H9 (cell line): ENCODE results near the gene PBX1. TPM values are rescaled to one million over a fixed set of nuclear protein-coding genes. Genes with fewer than 3 reads are reported as not detected.

Experiments used
- DNase-seq: peaks from one replicate; pipeline ENCODE4 v3.0.0-alpha.2; 2017
- H2AFZ ChIP-seq: one replicate; pipeline ENCODE4 v1.6.1; 2013; ENCODE audit warnings: mild to moderate bottlenecking, low read length, control low read depth, moderate library complexity
- H2AK5ac ChIP-seq: 2 replicates; pipeline ENCODE4 v1.6.1; 2013; ENCODE audit warnings: low read length, control low read depth, mixed read lengths; ENCODE audit not compliant: insufficient read length
- H2BK120ac ChIP-seq: one replicate; pipeline ENCODE4 v1.6.1; 2013; ENCODE audit warnings: low read depth, mild to moderate bottlenecking, low read length, control low read depth, inconsistent platforms; ENCODE audit not compliant: poor library complexity, severe bottlenecking
- H2BK12ac ChIP-seq: 2 replicates; pipeline ENCODE4 v1.6.1; 2013; ENCODE audit warnings: low read length, control low read depth, mixed read lengths, low read depth; ENCODE audit not compliant: insufficient read length
- H2BK15ac ChIP-seq: 2 replicates; pipeline ENCODE4 v1.6.1; 2013; ENCODE audit warnings: low read depth, low read length, control low read depth
- H2BK20ac ChIP-seq: one replicate; pipeline ENCODE4 v1.6.1; 2013; ENCODE audit warnings: low read depth, mild to moderate bottlenecking, low read length, control low read depth, inconsistent platforms; ENCODE audit not compliant: poor library complexity, severe bottlenecking
- H2BK5ac ChIP-seq: 2 replicates; pipeline ENCODE4 v1.6.1; 2013; ENCODE audit warnings: low read length, control low read depth, mixed read lengths; ENCODE audit not compliant: insufficient read length
- H3K14ac ChIP-seq: 2 replicates; pipeline ENCODE4 v1.6.1; 2013; ENCODE audit warnings: low read length, control low read depth; ENCODE audit not compliant: insufficient read depth
- H3K18ac ChIP-seq: 2 replicates; pipeline ENCODE4 v1.6.1; 2013; ENCODE audit warnings: low read depth, mild to moderate bottlenecking, mixed read lengths, low read length, control low read depth; ENCODE audit not compliant: insufficient read length
- H3K23ac ChIP-seq: 2 replicates; pipeline ENCODE4 v1.6.1; 2013; ENCODE audit warnings: low read length, control low read depth, mixed read lengths, low read depth; ENCODE audit not compliant: insufficient read length
- H3K23me2 ChIP-seq: 2 replicates; pipeline ENCODE4 v1.6.1; 2013; ENCODE audit warnings: low read depth, mild to moderate bottlenecking, mixed read lengths, low read length, control low read depth; ENCODE audit not compliant: insufficient read length, poor library complexity, severe bottlenecking
- H3K27ac ChIP-seq: 2 replicates; pipeline ENCODE4 v1.5.1; 2013; ENCODE audit warnings: low read length, control low read depth, mixed read lengths, low read depth; ENCODE audit not compliant: insufficient read length
- H3K27me3 ChIP-seq: 2 replicates; pipeline ENCODE4 v1.6.1; 2013; ENCODE audit warnings: low read length, control low read depth, inconsistent platforms; ENCODE audit not compliant: insufficient read depth
- H3K4ac ChIP-seq: 2 replicates; pipeline ENCODE4 v1.6.1; 2013; ENCODE audit warnings: low read depth, mild to moderate bottlenecking, control low read depth, inconsistent platforms, low read length, moderate library complexity
- H3K4me1 ChIP-seq: 2 replicates; pipeline ENCODE4 v1.6.1; 2013; ENCODE audit warnings: low read length, control low read depth, inconsistent platforms; ENCODE audit not compliant: insufficient read depth
- H3K4me2 ChIP-seq: 2 replicates; pipeline ENCODE4 v1.6.1; 2013; ENCODE audit warnings: low read length, control low read depth, mixed read lengths; ENCODE audit not compliant: insufficient read length, insufficient read depth
- H3K56ac ChIP-seq: 2 replicates; pipeline ENCODE4 v1.6.1; 2013; ENCODE audit warnings: low read depth, mild to moderate bottlenecking, mixed read lengths, low read length, control low read depth; ENCODE audit not compliant: insufficient read length
- H3K79me1 ChIP-seq: 2 replicates; pipeline ENCODE4 v1.6.1; 2013; ENCODE audit warnings: low read depth, mild to moderate bottlenecking, moderate library complexity, low read length, control low read depth, inconsistent platforms; ENCODE audit not compliant: insufficient read depth, poor library complexity, severe bottlenecking
- H3K79me2 ChIP-seq: 2 replicates; pipeline ENCODE4 v1.6.1; 2013; ENCODE audit warnings: low read length, control low read depth, inconsistent platforms; ENCODE audit not compliant: insufficient read depth
- H3K9ac ChIP-seq: 2 replicates; pipeline ENCODE4 v1.6.1; 2013; ENCODE audit warnings: low read length, control low read depth, mixed read lengths; ENCODE audit not compliant: insufficient read length; ENCODE audit errors: extremely low read depth
- H3K9me3 ChIP-seq: one replicate; pipeline ENCODE4 v1.6.1; 2013; ENCODE audit warnings: low read depth, low read length, inconsistent platforms; ENCODE audit not compliant: control insufficient read depth
- H3T11ph ChIP-seq: one replicate; pipeline ENCODE4 v1.6.1; 2013; ENCODE audit warnings: mild to moderate bottlenecking, low read length, control low read depth, inconsistent platforms
- H4K20me1 ChIP-seq: one replicate; pipeline ENCODE4 v1.6.1; 2013; ENCODE audit not compliant: control insufficient read depth, insufficient read length, insufficient read depth
- H4K5ac ChIP-seq: 2 replicates; pipeline ENCODE4 v1.6.1; 2013; ENCODE audit warnings: low read depth, mild to moderate bottlenecking, mixed read lengths, low read length, control low read depth; ENCODE audit not compliant: insufficient read length
- H4K8ac ChIP-seq: replicated peaks from 2 replicates; pipeline ENCODE4 v1.6.1; 2013; ENCODE audit warnings: low read length, control low read depth, mixed read lengths, low read depth; ENCODE audit not compliant: insufficient read length
- H4K91ac ChIP-seq: 2 replicates; pipeline ENCODE4 v1.6.1; 2013; ENCODE audit warnings: low read depth, mild to moderate bottlenecking, moderate library complexity, mixed read lengths, low read length, control low read depth; ENCODE audit not compliant: insufficient read length
- H3K27ac Mint-ChIP-seq, 3 experiments: 2 replicates in 2 of 3; 3 replicates in 1 of 3; pipeline ENCODE4 v1.8.0; 2020 to 2021; ENCODE audit warnings: mixed read lengths in 3 of 3, mild to moderate bottlenecking in 1 of 3, moderate library complexity in 1 of 3
- H3K27me3 Mint-ChIP-seq: 2 replicates; pipeline ENCODE4 v1.8.0; 2021; ENCODE audit warnings: low read depth, mild to moderate bottlenecking, moderate library complexity, mixed read lengths
- H3K36me3 Mint-ChIP-seq, 3 experiments: 2 replicates in 2 of 3; 3 replicates in 1 of 3; pipeline ENCODE4 v1.8.0; 2020 to 2021; ENCODE audit warnings: low read depth in 3 of 3, mixed read lengths in 3 of 3; ENCODE audit not compliant: insufficient read depth in 1 of 3
- H3K4me1 Mint-ChIP-seq, 2 experiments: 2 replicates each; pipeline ENCODE4 v1.8.0; 2020; ENCODE audit warnings: mixed read lengths in 2 of 2
- H3K4me3 Mint-ChIP-seq, 2 experiments: 2 replicates in 1 of 2; 3 replicates in 1 of 2; pipeline ENCODE4 v1.8.0; 2020 to 2021; ENCODE audit warnings: mild to moderate bottlenecking in 2 of 2, mixed read lengths in 2 of 2, moderate library complexity in 1 of 2
- H3K9me3 Mint-ChIP-seq, 2 experiments: 2 replicates in 1 of 2; 3 replicates in 1 of 2; pipeline ENCODE4 v1.8.0; 2020; ENCODE audit warnings: mild to moderate bottlenecking in 2 of 2, mixed read lengths in 2 of 2, moderate library complexity in 1 of 2
- WGBS: extraction: QIAGEN DNeasy Blood & Tissue Kit; methylation state at CpG from one replicate; pipeline ENCODE4 v1.1.7; 2013; ENCODE audit warnings: missing lambda C conversion rate, low lambda C conversion rate, mixed read lengths; ENCODE audit not compliant: insufficient read length; ENCODE audit errors: extremely low coverage; 5-methylcytosine and 5-hydroxymethylcytosine counted together
- total RNA-seq: library from RNA; stranded (reverse); gene quantifications from 2 replicates; pipeline ENCODE4 v1.2.1, GENCODE V29; 2021
- TF ChIP-seq, protein P1 (sequence below): fragments of 200-600 bp; sonication (generic); conservative IDR thresholded peaks from 3 replicates; pipeline ENCODE4 v1.8.0; 2021; ENCODE audit warnings: antibody characterized with exemption, mild to moderate bottlenecking

The PBX1 gene
- total RNA-seq, 1 experiment from 2014 or later: 142 TPM

DNA sequence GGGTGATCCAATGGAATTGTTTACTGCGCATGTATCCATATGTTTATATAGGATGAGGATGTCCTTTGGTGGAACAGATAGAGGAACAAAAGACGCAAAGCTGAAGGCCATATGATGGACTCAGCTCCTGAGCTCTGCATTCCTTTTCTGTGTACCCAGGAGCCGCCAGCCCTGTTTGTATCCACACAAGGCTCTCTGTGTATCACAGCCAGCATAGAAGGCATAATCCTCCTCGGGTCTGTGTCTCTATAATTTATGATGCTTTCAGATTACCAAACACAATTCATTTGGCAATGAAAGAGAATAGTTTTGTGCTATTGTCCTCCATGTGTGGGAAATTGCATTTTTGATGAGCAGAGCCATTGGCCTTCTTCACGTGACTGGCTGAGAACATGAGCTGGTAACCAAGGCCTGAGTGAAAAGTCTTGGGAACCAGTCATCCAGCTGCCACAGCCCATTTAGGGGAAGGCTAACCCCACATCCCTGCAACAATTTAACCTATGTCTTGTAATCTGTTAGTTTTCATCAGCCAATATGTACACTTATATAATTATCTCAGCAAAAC, 119.2 kb downstream of the PBX1 start:
- H3K9ac ChIP-seq: no peak overlapping the region
- no peak overlapping the region for H3T11ph ChIP-seq
- H3K23me2 ChIP-seq: no peaks in the 10 kb centered on the region
- no peak overlapping the region for H2BK5ac ChIP-seq
- peaks cover 6% of the 10 kb centered on the region; the same call in 1 of the 2 replicates for H3K79me2 ChIP-seq
- no peak overlapping the region for H2AK5ac ChIP-seq
- no peak overlapping the region for H3K18ac ChIP-seq
- no peak overlapping the region for H3K14ac ChIP-seq
- Mint-ChIP-seq H3K27ac (no peak overlapping the region), H3K27me3 (no peaks in the 10 kb centered on the region), H3K4me3 (no peak overlapping the region), H3K4me1 (peaks cover 10 to 31% of the 10 kb centered on the region in 2 experiments), H3K36me3 (peaks cover 11 to 26% (median 23%) of the 10 kb centered on the region in 3 experiments; a peak in 6 of 7 replicates), H3K9me3 (no peaks in the 10 kb centered on the region)
- DNase-seq: no peak
- H3K79me1 ChIP-seq: peaks cover 7% of the 10 kb centered on the region
- WGBS: no CpG with 5 or more reads among the region's 5 CpGs
- H3K56ac ChIP-seq: no peak overlapping the region
- no peak overlapping the region for H3K4me2 ChIP-seq
- H2BK20ac ChIP-seq: no peak overlapping the region
- H3K23ac ChIP-seq: no peak overlapping the region
- no peak overlapping the region for H2AFZ ChIP-seq
- peaks cover under 1% of the 10 kb centered on the region; the same call in 1 of the 2 replicates for H3K4me1 ChIP-seq
- H2BK12ac ChIP-seq: no peak overlapping the region
- TF ChIP-seq, protein P1, sequence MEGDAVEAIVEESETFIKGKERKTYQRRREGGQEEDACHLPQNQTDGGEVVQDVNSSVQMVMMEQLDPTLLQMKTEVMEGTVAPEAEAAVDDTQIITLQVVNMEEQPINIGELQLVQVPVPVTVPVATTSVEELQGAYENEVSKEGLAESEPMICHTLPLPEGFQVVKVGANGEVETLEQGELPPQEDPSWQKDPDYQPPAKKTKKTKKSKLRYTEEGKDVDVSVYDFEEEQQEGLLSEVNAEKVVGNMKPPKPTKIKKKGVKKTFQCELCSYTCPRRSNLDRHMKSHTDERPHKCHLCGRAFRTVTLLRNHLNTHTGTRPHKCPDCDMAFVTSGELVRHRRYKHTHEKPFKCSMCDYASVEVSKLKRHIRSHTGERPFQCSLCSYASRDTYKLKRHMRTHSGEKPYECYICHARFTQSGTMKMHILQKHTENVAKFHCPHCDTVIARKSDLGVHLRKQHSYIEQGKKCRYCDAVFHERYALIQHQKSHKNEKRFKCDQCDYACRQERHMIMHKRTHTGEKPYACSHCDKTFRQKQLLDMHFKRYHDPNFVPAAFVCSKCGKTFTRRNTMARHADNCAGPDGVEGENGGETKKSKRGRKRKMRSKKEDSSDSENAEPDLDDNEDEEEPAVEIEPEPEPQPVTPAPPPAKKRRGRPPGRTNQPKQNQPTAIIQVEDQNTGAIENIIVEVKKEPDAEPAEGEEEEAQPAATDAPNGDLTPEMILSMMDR: no peak
- no peaks in the 10 kb centered on the region for H3K27me3 ChIP-seq
- H2BK120ac ChIP-seq: no peak overlapping the region
- no peak overlapping the region for H4K5ac ChIP-seq
- no peak overlapping the region for H2BK15ac ChIP-seq
- no peak overlapping the region for H4K91ac ChIP-seq
- no peak overlapping the region for H3K27ac ChIP-seq
- no peaks in the 10 kb centered on the region for H4K20me1 ChIP-seq
- no peak overlapping the region for H4K8ac ChIP-seq
- H3K4ac ChIP-seq: no peak overlapping the region
- H3K9me3 ChIP-seq: no peaks in the 10 kb centered on the region
